ENCODE data around the gene STAG2.
"Not testable (repeated sequence)": the region's sequence is repeated elsewhere in the genome, so short reads cannot be mapped to it uniquely, and the experiment has no call there.

The STAG2 gene

DNA sequence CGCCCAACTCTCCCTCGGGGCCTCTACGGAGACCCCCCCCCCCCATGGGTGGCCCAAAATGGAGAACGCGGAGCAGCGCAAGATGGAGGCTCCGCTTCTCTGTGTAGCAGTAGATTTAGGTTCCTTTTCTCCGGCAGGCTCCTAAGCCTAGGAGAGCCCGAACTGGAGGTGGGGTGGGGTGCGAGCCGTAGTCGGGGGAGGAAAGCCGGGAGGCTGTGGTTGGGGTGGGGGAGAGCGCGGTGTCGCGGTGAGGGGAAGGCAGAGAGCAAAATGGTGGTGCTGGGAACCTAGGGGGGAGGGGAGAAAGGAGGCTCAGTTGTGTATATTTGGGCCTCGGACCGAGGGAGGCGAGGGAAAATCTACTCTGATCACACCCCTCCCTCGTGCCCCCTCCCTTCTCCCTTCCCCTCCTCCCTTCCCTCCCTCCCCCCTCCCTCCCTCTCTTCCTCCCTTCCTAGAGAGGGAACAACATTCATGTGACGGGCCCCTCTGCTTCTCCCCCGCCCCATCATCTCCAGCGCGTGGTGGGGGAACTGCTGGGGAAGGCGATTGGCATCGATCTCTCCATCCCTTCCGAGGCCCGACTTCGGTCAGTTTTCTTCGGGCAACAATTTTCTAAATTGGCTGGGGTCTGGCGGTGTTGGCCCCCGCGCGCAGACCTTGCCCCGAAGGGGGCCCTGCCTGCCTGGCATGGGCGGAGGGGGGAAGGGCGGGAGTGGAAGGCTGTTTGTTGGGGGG lies at the start of gene STAG2:
Gene STAG2, plus strand, starts transcription at position 439 of the 738 bp plus-strand sequence. CDS start 60,922 bp downstream, outside the sequence.
- peak in 1 of 2 donors; percentile 44 for DNase-seq (ENCODE audit: low read depth in 2 of 2)

DNA sequence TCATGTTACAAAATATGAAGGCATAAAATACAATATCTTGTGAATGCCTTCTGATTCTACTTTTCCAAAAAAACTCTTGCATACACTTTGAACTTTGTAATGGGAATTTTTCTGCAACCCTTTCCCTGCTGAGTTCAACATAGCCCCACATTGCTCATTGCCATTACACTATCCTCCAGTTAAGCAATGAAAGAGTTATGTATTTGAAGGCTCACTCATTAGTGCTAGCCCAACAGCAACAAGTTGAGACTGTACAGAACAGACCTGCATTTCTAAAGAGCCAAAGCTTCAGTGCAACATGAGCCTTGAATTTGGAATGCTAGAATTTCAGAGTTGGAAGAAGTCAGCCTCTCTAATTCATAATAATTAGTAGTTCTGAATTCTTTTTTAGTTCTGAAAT lies 44.4 kb upstream of the STAG2 start:
- no peak for DNase-seq (ENCODE audit: low read depth in 2 of 2)

DNA sequence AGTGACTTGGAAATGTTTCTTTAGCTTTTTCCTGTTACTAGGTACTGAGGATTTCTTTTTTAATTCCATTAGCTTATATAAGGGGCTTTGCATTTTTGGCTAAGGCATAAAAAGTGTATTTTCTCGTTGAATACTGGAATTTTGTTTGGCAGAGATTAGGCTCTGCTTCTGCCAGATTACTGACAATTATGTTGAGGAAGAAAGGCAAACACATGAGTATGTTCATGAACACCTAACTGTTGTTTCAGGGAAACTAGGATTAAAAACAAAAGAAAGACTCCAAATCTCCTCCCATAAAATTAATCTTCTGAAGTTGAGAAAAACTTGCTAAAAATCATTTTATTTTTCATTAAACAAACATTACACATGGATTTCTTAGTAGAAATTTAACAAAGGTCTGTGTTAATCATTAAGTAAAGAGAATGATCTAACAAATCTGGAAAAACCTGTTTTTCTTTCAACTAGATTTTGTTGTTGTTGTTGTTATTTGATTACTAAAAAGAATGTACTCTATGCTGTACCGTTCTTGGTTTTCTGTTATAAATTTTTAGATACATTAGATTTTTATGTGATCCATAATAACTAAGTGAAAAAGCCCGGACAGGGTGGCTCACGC lies 43.3 kb upstream of the STAG2 start:
- no peak for DNase-seq (ENCODE audit: low read depth in 2 of 2)

GRCh38 chrX:123920105-123920785 lies 41.3 kb upstream of the STAG2 start:
- DNase-seq (ENCODE audit: low read depth in 2 of 2) = no peak

DNA sequence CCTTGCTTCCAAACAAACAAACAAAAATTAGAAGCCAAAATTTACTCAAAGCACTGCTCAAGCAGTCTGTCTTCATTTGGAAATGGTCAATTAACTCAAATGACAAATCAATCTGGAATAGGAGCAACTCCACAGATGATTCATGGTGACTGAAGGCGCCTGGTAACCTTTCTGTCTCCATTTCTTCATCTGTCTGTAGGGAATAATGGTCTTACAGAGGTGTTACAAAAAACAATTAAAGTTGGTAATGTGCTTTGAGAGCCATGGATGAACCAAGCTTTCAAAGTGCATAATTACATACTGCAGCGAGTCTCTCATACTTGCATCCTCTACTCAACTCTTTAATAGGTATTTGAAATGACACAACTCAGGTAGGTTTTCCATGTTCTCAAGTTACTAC lies 38.3 kb upstream of the STAG2 start:
- no peak for DNase-seq (ENCODE audit: low read depth in 2 of 2)

- no peak for DNase-seq (ENCODE audit: low read depth in 2 of 2)
These were observed 37.3 kb upstream of the STAG2 start for GRCh38 chrX:123924186-123924585.

GRCh38 chrX:123927845-123928244 lies 33.7 kb upstream of the STAG2 start:
- DNase-seq (ENCODE audit: low read depth in 2 of 2) = no peak

DNA sequence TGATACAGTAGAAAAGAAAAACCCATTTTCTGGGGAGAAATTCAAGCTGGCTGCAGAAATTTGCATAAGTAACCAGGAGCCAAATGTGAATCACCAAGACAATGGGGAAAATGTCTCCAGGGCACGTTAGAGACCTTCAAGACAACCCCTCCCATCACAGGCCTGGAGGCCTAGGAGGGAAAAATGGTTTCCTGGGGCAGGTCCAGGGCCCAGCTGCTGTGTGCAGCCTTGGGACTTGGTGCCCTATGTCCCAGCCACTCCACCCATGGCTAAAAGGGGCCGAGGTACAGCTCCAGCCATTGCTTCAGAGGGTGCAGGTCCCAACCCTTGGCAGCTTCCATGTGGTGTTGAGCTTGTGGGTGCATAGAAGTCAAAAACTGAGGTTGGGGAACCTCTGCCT lies 29.5 kb upstream of the STAG2 start:
- DNase-seq (ENCODE audit: low read depth in 2 of 2) = not testable (repeated sequence)

- DNase-seq (ENCODE audit: low read depth in 2 of 2) = no peak
These were observed 18.4 kb upstream of the STAG2 start for GRCh38 chrX:123943074-123943473.

DNA sequence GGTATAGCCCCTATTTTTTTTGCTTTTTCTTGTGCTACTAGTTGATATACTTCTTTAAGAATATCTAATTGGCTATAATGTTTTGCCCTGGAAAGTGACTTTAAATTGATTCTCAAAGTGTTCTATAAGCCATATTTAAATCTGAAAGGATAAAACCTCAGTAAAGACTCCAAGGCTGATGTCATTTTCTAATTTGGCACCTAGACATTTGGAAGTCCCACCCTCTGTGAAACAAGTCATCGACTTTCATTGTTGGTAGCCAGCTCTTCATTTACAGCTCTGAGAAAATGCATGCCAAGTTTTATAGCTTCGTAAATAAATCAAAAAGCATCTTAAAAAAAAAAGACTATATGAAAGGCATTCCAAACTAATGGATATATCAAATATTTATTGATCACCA lies 18.0 kb upstream of the STAG2 start:
- DNase-seq (ENCODE audit: low read depth in 2 of 2) = no peak

DNA sequence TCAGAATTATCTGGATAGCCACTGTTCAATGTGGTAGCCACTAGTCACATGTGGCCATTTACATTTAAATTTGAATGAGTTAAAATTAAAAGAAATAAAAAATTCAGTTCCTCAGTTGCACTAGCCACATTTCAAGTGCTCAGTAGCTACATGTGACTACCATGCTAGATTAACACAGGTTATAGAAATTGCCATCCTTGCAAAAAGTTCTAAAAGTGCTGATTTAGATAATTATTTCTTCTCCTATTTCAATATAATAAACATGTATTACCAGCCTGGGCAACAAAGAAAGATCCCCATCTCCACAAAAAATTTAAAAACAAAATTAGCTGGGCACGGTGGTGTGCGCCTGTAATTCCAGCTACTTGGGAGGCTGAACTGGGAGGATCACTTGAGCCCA lies 11.7 kb upstream of the STAG2 start:
- no peak for DNase-seq (ENCODE audit: low read depth in 2 of 2)

- DNase-seq (ENCODE audit: low read depth in 2 of 2) = no peak
These were observed 2.0 kb upstream of the STAG2 start for GRCh38 chrX:123959281-123960063.

DNA sequence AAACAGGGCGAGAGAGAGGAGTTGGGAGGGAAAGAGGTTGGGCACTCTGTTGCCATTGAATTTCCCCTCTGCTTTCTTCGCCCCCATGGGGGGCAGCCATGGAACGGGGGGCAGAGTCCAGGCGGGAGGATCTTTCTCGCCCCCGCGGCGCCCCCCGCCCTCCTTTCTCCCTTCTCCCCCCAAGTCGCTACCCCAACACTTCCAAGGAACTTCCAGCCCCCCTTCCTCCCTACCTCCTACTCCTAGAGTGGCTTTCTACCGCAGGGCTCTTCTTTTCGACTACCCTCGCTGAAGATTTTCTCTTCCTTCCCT lies 594 bp upstream of the STAG2 start:
- no peak for DNase-seq (ENCODE audit: low read depth in 2 of 2)

DNA sequence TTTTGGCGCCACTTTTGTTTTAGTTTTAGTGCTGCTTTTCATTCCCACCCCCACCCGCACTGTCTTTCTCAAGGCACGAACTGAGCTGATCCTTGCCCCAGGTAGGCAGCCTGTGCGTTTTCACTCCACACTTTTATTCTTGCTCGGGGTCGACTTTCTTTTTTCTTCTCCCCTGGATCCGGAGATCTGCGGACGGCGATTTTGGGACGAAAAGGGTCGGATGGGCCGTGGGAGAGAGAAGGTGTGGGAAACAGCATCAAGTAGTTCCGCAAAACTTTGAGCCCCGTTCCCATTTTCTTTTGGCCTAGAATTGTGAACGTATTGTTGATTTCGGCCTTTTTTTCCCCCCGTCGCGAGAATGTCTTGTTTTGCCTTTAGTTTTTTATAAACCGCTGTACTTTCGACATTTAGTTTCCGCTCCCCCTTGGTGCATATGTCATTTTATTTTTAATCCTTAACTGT lies 531 bp downstream of the STAG2 start:
- DNase-seq (ENCODE audit: low read depth in 2 of 2) = no peak

DNA sequence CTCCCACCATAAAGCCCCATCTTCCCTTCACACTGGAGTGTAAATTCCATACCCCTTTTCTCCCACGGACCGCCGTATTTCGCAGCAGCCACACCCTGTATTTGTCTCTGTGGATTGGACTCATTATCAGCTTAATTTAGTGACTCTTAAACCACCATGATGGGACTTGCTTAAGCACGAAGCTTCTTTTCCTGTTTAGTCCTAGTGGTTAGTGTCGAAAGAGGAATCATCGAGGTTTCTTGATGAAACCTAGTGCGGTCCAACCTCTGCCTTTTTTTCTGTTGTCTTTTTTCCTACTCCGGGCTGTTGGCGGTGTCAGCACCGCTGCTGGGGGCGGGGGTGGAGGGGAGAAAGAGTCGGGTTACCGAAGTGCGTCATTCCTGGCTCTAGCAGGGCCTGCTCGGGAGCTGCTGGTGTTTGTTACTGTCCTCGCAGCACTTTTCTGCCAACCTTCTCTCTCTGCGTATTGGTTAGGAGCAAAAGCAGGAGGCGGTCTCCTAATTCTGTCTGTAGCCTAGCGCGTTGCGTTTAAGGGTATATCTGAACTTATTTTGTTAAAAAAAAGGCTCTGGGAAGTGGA lies 1.4 kb downstream of the STAG2 start:
- peak; percentile 80 to 82 for DNase-seq (ENCODE audit: low read depth in 2 of 2)

GRCh38 chrX:123964156-123964834 lies 2.8 kb downstream of the STAG2 start:
- no peak for DNase-seq (ENCODE audit: low read depth in 2 of 2)

GRCh38 chrX:123965712-123966111 lies 4.2 kb downstream of the STAG2 start:
- DNase-seq (ENCODE audit: low read depth in 2 of 2) = no peak

- DNase-seq (ENCODE audit: low read depth in 2 of 2) = no peak
These were observed 6.0 kb downstream of the STAG2 start for GRCh38 chrX:123967497-123967896.

GRCh38 chrX:123968383-123969050 lies 7.0 kb downstream of the STAG2 start:
- no peak for DNase-seq (ENCODE audit: low read depth in 2 of 2)

DNA sequence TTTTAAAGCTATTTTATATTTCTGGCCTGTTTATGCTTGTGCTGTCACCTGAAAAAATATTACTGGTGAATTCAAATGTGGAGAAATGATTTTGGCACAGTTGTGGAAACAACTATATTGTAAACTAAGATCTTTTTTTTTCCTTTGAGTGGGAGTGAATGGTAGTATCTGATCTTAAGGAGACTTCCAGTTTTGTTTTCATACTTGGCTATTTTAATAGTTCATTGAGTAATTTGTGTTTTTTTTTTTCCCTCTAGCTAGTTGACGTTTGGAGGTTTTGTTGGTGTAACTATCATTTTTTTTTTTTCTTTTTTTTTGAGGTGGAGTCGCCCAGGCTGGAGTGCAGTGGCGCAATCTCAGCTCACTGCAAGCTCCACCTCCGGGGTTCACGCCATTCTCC lies 10.5 kb downstream of the STAG2 start:
- DNase-seq (ENCODE audit: low read depth in 2 of 2) = no peak

GRCh38 chrX:123973921-123974320 lies 12.4 kb downstream of the STAG2 start:
- no peak for DNase-seq (ENCODE audit: low read depth in 2 of 2)
